HepG2 (cell line): ENCODE data around the gene TXNDC2. TPM values are rescaled to one million over a fixed set of nuclear protein-coding genes. Genes with fewer than 3 reads are reported as not detected.

Source experiments
- GATAD1 ChIP-seq: IDR thresholded peaks from 2 replicates; pipeline ENCODE4 v1.6.1; 2016; ENCODE audit warnings: missing genetic modification reagents, missing compliant biosample characterization
- ISL2 ChIP-seq: sonication (generic); formaldehyde crosslinking; IDR thresholded peaks from 2 replicates; pipeline ENCODE4 v1.5.0; 2020; ENCODE audit warnings: missing genetic modification reagents
- KAT8 ChIP-seq: IDR thresholded peaks from 2 replicates; pipeline ENCODE4 v1.6.1; 2016; ENCODE audit warnings: missing genetic modification reagents, missing compliant biosample characterization
- MAFF ChIP-seq: IDR thresholded peaks from 2 replicates; pipeline ENCODE4 v1.6.1; 2011; ENCODE audit warnings: low read depth, low read length, improper control_type of control experiment
- NAIF1 ChIP-seq: sonication (generic); formaldehyde crosslinking; IDR thresholded peaks from 2 replicates; pipeline ENCODE4 v1.5.0; 2020; ENCODE audit warnings: mild to moderate bottlenecking, missing genetic modification reagents, borderline replicate concordance
- NR2C2 ChIP-seq: sonication (generic); formaldehyde crosslinking; IDR thresholded peaks from 2 replicates; pipeline ENCODE4 v1.4.0; 2020; ENCODE audit warnings: missing genetic modification reagents, mild to moderate bottlenecking, moderate library complexity, borderline replicate concordance
- PATZ1 ChIP-seq: sonication (generic); formaldehyde crosslinking; IDR thresholded peaks from 2 replicates; pipeline ENCODE4 v1.4.0; 2020; ENCODE audit warnings: missing genetic modification reagents
- RCOR2 ChIP-seq: IDR thresholded peaks from 2 replicates; pipeline ENCODE4 v1.6.1; 2016; ENCODE audit warnings: missing biosample characterization, missing genetic modification reagents
- SP5 ChIP-seq: IDR thresholded peaks from 2 replicates; pipeline ENCODE4 v1.6.1; 2016; ENCODE audit warnings: low read depth, borderline replicate concordance
- THRA ChIP-seq: sonication (generic); formaldehyde crosslinking; IDR thresholded peaks from 2 replicates; pipeline ENCODE4 v1.4.0; 2020; ENCODE audit warnings: missing genetic modification reagents, borderline replicate concordance
- THYN1 ChIP-seq: sonication (generic); formaldehyde crosslinking; IDR thresholded peaks from 2 replicates; pipeline ENCODE4 v1.8.1; 2023; ENCODE audit warnings: low read depth, mild to moderate bottlenecking, moderate library complexity, missing genetic modification reagents, borderline replicate concordance
- TOPORS ChIP-seq: sonication (generic); formaldehyde crosslinking; IDR thresholded peaks from 2 replicates; pipeline ENCODE4 v1.8.0; 2023; ENCODE audit warnings: mild to moderate bottlenecking, missing genetic modification reagents
- YEATS4 ChIP-seq: sonication (generic); formaldehyde crosslinking; IDR thresholded peaks from 2 replicates; pipeline ENCODE4 v1.4.0; 2020; ENCODE audit warnings: missing genetic modification reagents, borderline replicate concordance
- ZNF124 ChIP-seq: sonication (generic); formaldehyde crosslinking; IDR thresholded peaks from 2 replicates; pipeline ENCODE4 v1.4.0; 2020; ENCODE audit warnings: missing genetic modification reagents
- ZNF282 ChIP-seq: fragments of 450-650 bp; IDR thresholded peaks from 2 replicates; pipeline ENCODE4 v1.6.1; 2018; ENCODE audit not compliant: partially characterized antibody
- ZNF496 ChIP-seq: sonication (generic); formaldehyde crosslinking; IDR thresholded peaks from 2 replicates; pipeline ENCODE4 v1.8.1; 2023; ENCODE audit warnings: mild to moderate bottlenecking, moderate library complexity, missing genetic modification reagents; ENCODE audit not compliant: insufficient replicate concordance
- polyA plus RNA-seq, 8 experiments: library from polyadenylated mRNA; depleted of rRNA in 3 of 8; stranded (reverse) in 7 of 8; unstranded in 1 of 8; fragments of >200 nt; fragmentation: Illumina TruSeq in 4 of 8; extraction: Trizol in 4 of 8; gene quantifications; 2 replicates each; pipeline versions ENCODE4 v1.2.1 to v1.2.3, GENCODE V29; 2011 to 2016; ENCODE audit warnings: low read depth in 4 of 8, missing spikeins in 1 of 8, mixed read lengths in 1 of 8; ENCODE audit not compliant: insufficient read depth in 1 of 8
- total RNA-seq, 5 experiments: library from RNA; depleted of rRNA; stranded (reverse); fragments of >200 nt; fragmentation: Illumina TruSeq; extraction: Trizol; gene quantifications; 2 replicates each; pipeline ENCODE4 v1.2.3, GENCODE V29; 2016; ENCODE audit warnings: low read depth in 1 of 5
- TF ChIP-seq, protein P1 (sequence below): IDR thresholded peaks from 2 replicates; pipeline ENCODE4 v1.6.1; 2018; ENCODE audit warnings: missing genetic modification reagents, mild to moderate bottlenecking, missing compliant biosample characterization
- TF ChIP-seq, protein P2 (sequence below), 2 experiments: fragments of 450-650 bp in 1 of 2; sonication (generic) in 1 of 2; formaldehyde crosslinking; IDR thresholded peaks; 2 replicates each; pipeline versions ENCODE4 v1.5.0 to v1.8.0; 2020 to 2022; ENCODE audit warnings: mild to moderate bottlenecking in 1 of 2, missing genetic modification reagents in 1 of 2

TXNDC2 gene
- total and polyA plus RNA-seq, 2 of the 13 experiments (the other 11 are each of a cell fraction or from before 2014, with no cell fraction given): not detected

DNA sequence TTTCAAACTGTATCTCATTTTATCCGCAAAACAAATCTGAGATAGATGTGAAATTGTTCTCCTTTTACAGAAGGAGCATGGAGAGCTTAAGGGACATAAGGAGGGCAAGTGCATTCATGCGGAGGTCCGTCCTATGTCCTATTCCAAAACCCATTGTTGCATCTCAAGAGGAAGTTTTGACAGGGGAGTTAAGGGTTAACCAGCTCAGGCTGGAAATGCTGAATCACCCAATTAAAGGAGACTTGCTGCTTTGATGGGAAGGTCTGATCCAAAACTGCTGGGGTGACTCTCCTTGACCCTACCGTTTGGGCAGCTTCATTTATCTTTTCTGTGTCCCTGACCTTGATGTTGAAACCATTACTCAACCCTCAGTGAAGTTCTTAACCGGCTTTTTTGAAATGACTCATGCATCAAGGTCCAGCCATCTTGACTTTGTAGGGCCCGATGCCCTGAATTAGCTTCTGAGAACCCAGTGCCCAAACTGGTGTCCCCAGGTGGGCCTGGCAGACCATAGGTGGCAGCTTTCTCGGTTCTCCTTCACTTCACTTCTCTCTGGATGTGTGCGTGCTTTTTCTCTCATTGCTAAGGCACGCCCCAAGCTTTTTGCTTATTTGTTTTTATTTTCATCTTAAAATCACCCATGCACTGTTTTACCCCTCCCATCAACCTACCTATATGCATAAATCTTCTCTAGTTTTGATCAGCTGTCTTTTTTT lies 15.9 kb upstream of the TXNDC2 start (continued):
- TF ChIP-seq, protein P1, sequence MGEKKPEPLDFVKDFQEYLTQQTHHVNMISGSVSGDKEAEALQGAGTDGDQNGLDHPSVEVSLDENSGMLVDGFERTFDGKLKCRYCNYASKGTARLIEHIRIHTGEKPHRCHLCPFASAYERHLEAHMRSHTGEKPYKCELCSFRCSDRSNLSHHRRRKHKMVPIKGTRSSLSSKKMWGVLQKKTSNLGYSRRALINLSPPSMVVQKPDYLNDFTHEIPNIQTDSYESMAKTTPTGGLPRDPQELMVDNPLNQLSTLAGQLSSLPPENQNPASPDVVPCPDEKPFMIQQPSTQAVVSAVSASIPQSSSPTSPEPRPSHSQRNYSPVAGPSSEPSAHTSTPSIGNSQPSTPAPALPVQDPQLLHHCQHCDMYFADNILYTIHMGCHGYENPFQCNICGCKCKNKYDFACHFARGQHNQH (CRISPR knock-in tag): 0 out of 2 replicates have a peak, but pooled peaks have one; percentile 49
- TF ChIP-seq SP5 (0 out of 2 replicates have a peak, but pooled peaks have one; percentile 11), THYN1 (CRISPR knock-in tag) (no peak), THRA (CRISPR knock-in tag) (peak; percentile 89), ZNF496 (CRISPR knock-in tag) (no peak), NR2C2 (CRISPR knock-in tag) (peak; percentile 72; the same call in 1 of the 2 replicates), ZNF124 (CRISPR knock-in tag) (peak; percentile 95), GATAD1 (CRISPR knock-in tag) (peak; percentile 28; the same call in 1 of the 2 replicates), ISL2 (peak; percentile 90), PATZ1 (CRISPR knock-in tag) (peak; percentile 51), RCOR2 (CRISPR knock-in tag) (peak; percentile 88), KAT8 (CRISPR knock-in tag) (peak; percentile 74), ZNF282 (no peak), NAIF1 (CRISPR knock-in tag) (no peak), TOPORS (CRISPR knock-in tag) (0 out of 2 replicates have a peak, but pooled peaks have one; percentile 38), YEATS4 (CRISPR knock-in tag) (0 out of 2 replicates have a peak, but pooled peaks have one; percentile 31), MAFF (peak; percentile 93)
- TF ChIP-seq, protein P2, sequence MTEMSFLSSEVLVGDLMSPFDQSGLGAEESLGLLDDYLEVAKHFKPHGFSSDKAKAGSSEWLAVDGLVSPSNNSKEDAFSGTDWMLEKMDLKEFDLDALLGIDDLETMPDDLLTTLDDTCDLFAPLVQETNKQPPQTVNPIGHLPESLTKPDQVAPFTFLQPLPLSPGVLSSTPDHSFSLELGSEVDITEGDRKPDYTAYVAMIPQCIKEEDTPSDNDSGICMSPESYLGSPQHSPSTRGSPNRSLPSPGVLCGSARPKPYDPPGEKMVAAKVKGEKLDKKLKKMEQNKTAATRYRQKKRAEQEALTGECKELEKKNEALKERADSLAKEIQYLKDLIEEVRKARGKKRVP (CRISPR knock-in tag; IDR thresholded peaks at IDR 0.05): peak in 1 of 2 experiments; percentile 68; a peak in 2 of 4 replicates
